ENCODE measurements around the gene PAX4.

PAX4 gene

DNA sequence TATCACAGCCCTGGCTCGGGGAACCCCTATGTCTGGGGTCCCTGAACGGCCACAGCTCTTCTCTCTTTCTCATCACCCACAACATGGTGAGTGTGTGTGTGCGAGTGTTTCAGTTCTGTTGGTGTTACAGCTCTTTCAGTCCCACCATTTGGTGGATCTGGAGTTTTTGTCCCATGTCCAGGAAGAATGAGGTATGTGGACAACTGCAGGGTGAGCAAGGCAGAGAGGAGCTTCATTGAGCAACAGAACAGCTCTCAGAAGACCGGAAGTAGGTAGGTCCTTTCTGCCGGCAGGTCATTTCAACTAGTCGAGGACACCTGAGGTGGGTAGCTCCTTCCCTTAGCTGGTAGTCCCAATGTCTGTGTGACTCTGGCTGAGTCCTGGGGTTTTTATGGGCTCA lies 9.5 kb downstream of the PAX4 start:
- TF ChIP-seq TEAD4 (IDR thresholded peaks at IDR 0.05): no peak

DNA sequence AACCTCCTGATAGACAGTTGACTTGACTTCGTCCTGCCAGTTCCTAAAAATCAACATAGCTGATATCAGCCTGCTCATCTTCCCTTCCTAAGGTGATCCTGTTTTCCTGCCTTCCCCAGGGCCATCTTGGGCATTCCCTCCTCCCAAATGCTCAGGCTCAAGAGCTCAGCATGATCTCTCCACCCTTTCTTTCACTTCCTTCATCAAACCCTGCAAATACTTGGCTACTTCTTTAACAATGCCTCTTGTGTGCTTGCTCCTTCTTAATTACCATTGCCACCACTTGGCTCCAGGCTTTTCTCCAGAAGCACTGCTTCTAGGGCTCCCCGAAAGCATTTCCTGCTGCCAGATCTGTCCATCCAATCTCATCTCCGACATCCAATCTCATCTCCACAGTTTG lies 17.1 kb downstream of the PAX4 start:
- TF ChIP-seq CREB1 (IDR thresholded peaks at IDR 0.05; ENCODE audit: low read depth) (no peak), CEBPB (IDR thresholded peaks at IDR 0.05) (no peak), MAX (IDR thresholded peaks at IDR 0.05) (no peak), NFIC (IDR thresholded peaks at IDR 0.05) (no peak), ZBTB7A (IDR thresholded peaks at IDR 0.05; ENCODE audit: low read depth) (no peak), FOXM1 (IDR thresholded peaks at IDR 0.05; ENCODE audit: borderline replicate concordance, low read depth) (no peak)

GRCh38 chr7:127598318-127598717 lies 19.6 kb downstream of the PAX4 start:
- no peak for TF ChIP-seq ZBTB7A (IDR thresholded peaks at IDR 0.05; ENCODE audit: low read depth)
- no peak for TF ChIP-seq EGR1 (IDR thresholded peaks at IDR 0.05)
- TF ChIP-seq MAX (IDR thresholded peaks at IDR 0.05): no peak
- TF ChIP-seq YY1 (IDR thresholded peaks at IDR 0.05; ENCODE audit: low read depth): 0 out of 2 replicates have a peak, but pooled peaks have one; percentile 11
- TF ChIP-seq RAD21 (IDR thresholded peaks at IDR 0.05; ENCODE audit: low read depth): peak; percentile 32; the same call in 1 of the 2 replicates
- TF ChIP-seq CREB1 (IDR thresholded peaks at IDR 0.05; ENCODE audit: low read depth): no peak
- TF ChIP-seq FOXM1 (IDR thresholded peaks at IDR 0.05; ENCODE audit: borderline replicate concordance, low read depth): no peak
- no peak for TF ChIP-seq EP300 (IDR thresholded peaks at IDR 0.05; ENCODE audit: borderline replicate concordance)

DNA sequence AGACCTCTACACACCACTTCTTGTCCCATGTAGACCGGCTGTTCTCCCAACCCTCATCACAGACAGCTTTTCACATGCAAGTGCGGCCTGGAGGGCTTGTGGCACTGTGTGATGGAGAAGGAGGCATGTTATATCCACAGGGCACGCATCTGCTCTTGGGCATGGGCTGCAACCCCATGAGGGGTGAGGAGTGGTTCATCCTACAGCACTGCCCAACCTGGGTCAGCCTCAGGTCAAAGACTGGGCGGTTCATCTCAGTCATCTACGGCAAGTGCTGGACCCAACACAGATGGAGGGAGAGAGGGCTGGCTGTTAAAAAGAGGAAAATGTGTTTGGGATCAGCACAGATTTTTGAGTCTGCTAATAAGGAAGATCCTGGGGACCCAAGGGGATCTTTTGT lies 22.2 kb downstream of the PAX4 start:
- TF ChIP-seq EP300 (IDR thresholded peaks at IDR 0.05; ENCODE audit: borderline replicate concordance) (no peak), TEAD4 (IDR thresholded peaks at IDR 0.05) (no peak), FOXM1 (IDR thresholded peaks at IDR 0.05; ENCODE audit: borderline replicate concordance, low read depth) (no peak), REST (IDR thresholded peaks at IDR 0.05; ENCODE audit: low read depth) (no peak), CREB1 (IDR thresholded peaks at IDR 0.05; ENCODE audit: low read depth) (no peak), RAD21 (IDR thresholded peaks at IDR 0.05; ENCODE audit: low read depth) (no peak), TAF1 (IDR thresholded peaks at IDR 0.05; ENCODE audit: low read depth) (no peak), YY1 (IDR thresholded peaks at IDR 0.05; ENCODE audit: low read depth) (no peak), ZBTB7A (IDR thresholded peaks at IDR 0.05; ENCODE audit: low read depth) (no peak), NFIC (IDR thresholded peaks at IDR 0.05) (no peak), EGR1 (IDR thresholded peaks at IDR 0.05) (no peak), TCF12 (IDR thresholded peaks at IDR 0.05; ENCODE audit: low read depth) (no peak), MAX (IDR thresholded peaks at IDR 0.05) (no peak), CEBPB (IDR thresholded peaks at IDR 0.05) (no peak)
- TF ChIP-seq, protein P1, sequence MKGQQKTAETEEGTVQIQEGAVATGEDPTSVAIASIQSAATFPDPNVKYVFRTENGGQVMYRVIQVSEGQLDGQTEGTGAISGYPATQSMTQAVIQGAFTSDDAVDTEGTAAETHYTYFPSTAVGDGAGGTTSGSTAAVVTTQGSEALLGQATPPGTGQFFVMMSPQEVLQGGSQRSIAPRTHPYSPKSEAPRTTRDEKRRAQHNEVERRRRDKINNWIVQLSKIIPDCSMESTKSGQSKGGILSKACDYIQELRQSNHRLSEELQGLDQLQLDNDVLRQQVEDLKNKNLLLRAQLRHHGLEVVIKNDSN (IDR thresholded peaks at IDR 0.05): no peak

DNA sequence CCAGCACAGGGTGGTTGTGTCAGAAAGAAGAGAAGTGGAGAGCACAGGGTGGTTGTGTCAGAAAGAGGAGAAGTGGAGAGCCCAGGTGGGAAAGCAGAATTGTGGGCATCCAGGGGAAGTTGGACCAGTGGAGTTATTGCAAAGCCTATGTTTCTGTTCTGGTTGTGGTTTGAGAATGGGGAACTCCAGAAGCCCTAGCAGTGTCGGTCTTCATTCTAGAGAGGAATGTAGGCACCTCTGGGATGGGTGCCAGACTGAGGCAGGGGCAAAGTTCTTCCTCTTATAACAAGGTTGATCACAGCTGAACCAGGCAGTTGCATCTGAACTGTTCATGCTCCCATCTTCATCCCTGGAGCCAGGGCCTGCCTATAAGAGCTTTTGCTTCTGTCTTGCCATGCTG lies 23.5 kb downstream of the PAX4 start:
- TF ChIP-seq TAF1 (IDR thresholded peaks at IDR 0.05; ENCODE audit: low read depth) (no peak), YY1 (IDR thresholded peaks at IDR 0.05; ENCODE audit: low read depth) (no peak), TEAD4 (IDR thresholded peaks at IDR 0.05) (no peak), FOXM1 (IDR thresholded peaks at IDR 0.05; ENCODE audit: borderline replicate concordance, low read depth) (no peak), TCF12 (IDR thresholded peaks at IDR 0.05; ENCODE audit: low read depth) (no peak), NFIC (IDR thresholded peaks at IDR 0.05) (no peak), EGR1 (IDR thresholded peaks at IDR 0.05) (no peak), CEBPB (IDR thresholded peaks at IDR 0.05) (no peak), REST (IDR thresholded peaks at IDR 0.05; ENCODE audit: low read depth) (no peak)
- TF ChIP-seq, protein P1 (IDR thresholded peaks at IDR 0.05): no peak

DNA sequence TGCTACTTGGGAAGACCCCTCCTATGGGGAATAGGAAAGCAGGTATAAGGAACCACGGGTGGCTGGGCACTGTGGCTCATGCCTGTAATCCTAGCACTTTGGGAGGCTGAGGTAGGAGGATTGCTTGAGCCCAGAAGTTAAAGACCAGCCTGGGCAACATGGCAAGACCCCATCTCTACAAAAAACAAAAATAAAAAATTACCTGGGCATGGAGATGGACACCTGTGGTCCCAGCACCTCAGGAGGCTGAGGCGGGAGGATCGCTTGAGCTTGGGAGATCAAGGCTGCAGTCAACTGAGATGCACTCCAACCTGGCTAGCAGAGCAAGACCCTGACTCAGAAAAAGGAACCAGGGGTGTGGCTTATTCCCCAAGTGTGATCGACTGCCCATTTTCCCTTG lies 25.4 kb downstream of the PAX4 start:
- TF ChIP-seq ZBTB7A (IDR thresholded peaks at IDR 0.05; ENCODE audit: low read depth) (no peak), TAF1 (IDR thresholded peaks at IDR 0.05; ENCODE audit: low read depth) (no peak), YY1 (IDR thresholded peaks at IDR 0.05; ENCODE audit: low read depth) (no peak), EGR1 (IDR thresholded peaks at IDR 0.05) (no peak), REST (IDR thresholded peaks at IDR 0.05; ENCODE audit: low read depth) (no peak), RAD21 (IDR thresholded peaks at IDR 0.05; ENCODE audit: low read depth) (no peak), TEAD4 (IDR thresholded peaks at IDR 0.05) (no peak), NFIC (IDR thresholded peaks at IDR 0.05) (no peak), TCF12 (IDR thresholded peaks at IDR 0.05; ENCODE audit: low read depth) (no peak), MAX (IDR thresholded peaks at IDR 0.05) (no peak)
- TF ChIP-seq, protein P1 (IDR thresholded peaks at IDR 0.05): no peak
